Activated CD4-positive, alpha-beta memory T cell treated with anti-CD3 and anti-CD28 coated beads, Interleukin-2, amount 10 ng/mL, durations not matched to agents 7 days and 5 days (primary cell): ENCODE measurements around the gene CEP19. TPM values are rescaled to one million over a fixed set of nuclear protein-coding genes. Genes with fewer than 3 reads are reported as not detected.
A peak's percentile ranks its signal among the peaks of the same experiment; 100 is the strongest.
"Not testable (repeated sequence)": the region's sequence is repeated elsewhere in the genome, so short reads cannot be mapped to it uniquely, and the experiment has no call there.

Experiments used
- CTCF ChIA-PET: fragments of 350-600 bp; sonication (Branson Sonifier 250); formaldehyde crosslinking; loops from one replicate; lab custom pipeline; 2021; ENCODE audit warnings: antibody characterized with exemption, inconsistent platforms; lab: Charles Lee
- POLR2A ChIA-PET: fragments of 350-600 bp; sonication (Branson Sonifier 250); formaldehyde crosslinking; loops from one replicate; lab custom pipeline; 2021; ENCODE audit warnings: antibody characterized with exemption; lab: Charles Lee
- DNase-seq: peaks from one replicate; pipeline ENCODE4 v3.0.0-alpha.2; 2020
- H3K27ac Mint-ChIP-seq: one replicate; pipeline ENCODE4 v1.8.0; 2021; ENCODE audit warnings: mild to moderate bottlenecking, mixed read lengths
- H3K27me3 Mint-ChIP-seq: one replicate; pipeline ENCODE4 v1.8.0; 2021; ENCODE audit warnings: mixed read lengths
- H3K36me3 Mint-ChIP-seq: one replicate; pipeline ENCODE4 v1.8.0; 2021; ENCODE audit warnings: low read depth, mixed read lengths
- H3K4me1 Mint-ChIP-seq: one replicate; pipeline ENCODE4 v1.8.0; 2021; ENCODE audit warnings: mixed read lengths
- H3K4me3 Mint-ChIP-seq: one replicate; pipeline ENCODE4 v1.8.0; 2021; ENCODE audit warnings: mild to moderate bottlenecking, mixed read lengths
- H3K9me3 Mint-ChIP-seq: one replicate; pipeline ENCODE4 v1.8.0; 2021; ENCODE audit warnings: mixed read lengths
- total RNA-seq, 2 experiments: library from RNA; stranded (reverse); gene quantifications; one replicate each; pipeline ENCODE4 v1.2.3, GENCODE V29; 2021

Gene CEP19
- total RNA-seq, 2 experiments from 2014 or later, result 5.3 to 5.5 TPM

DNA sequence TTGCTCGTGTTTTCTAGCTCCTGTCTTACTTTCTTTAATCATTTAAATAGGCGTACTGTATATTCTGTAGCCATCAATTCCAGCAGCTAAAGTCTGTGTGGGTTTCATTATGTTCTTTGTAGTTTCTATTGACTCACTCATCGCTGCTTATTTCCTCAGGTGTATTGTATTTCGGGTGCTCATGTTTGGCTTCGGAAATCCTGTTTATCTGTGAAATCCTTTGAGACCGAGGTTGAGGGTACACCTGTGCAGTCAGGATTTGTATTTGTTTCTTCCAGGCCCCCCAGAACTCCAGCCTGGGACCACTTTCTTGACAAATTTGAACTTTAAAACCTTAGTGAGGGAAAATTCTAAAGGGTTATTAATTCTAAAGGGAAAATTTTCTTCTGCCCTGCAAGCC, 25.6 kb upstream of the CEP19 start:
- no peak for DNase-seq
- CTCF ChIA-PET, result no interaction called here
- H3K4me1 Mint-ChIP-seq, result peaks cover 20% of the 10 kb centered on the region
- H3K4me3 Mint-ChIP-seq, result no peak overlapping the region
- no peaks in the 10 kb centered on the region for H3K27me3 Mint-ChIP-seq
- H3K27ac Mint-ChIP-seq, result no peak overlapping the region
- peaks cover 55% of the 10 kb centered on the region for H3K36me3 Mint-ChIP-seq
- peaks cover 5% of the 10 kb centered on the region for H3K9me3 Mint-ChIP-seq
- POLR2A ChIA-PET, result interaction anchor here (1.2 kb wide), 1 partner anchor 26 kb away, joined by 4 read pairs; the partner anchor contains the start of genes CEP19 and PIGX

DNA sequence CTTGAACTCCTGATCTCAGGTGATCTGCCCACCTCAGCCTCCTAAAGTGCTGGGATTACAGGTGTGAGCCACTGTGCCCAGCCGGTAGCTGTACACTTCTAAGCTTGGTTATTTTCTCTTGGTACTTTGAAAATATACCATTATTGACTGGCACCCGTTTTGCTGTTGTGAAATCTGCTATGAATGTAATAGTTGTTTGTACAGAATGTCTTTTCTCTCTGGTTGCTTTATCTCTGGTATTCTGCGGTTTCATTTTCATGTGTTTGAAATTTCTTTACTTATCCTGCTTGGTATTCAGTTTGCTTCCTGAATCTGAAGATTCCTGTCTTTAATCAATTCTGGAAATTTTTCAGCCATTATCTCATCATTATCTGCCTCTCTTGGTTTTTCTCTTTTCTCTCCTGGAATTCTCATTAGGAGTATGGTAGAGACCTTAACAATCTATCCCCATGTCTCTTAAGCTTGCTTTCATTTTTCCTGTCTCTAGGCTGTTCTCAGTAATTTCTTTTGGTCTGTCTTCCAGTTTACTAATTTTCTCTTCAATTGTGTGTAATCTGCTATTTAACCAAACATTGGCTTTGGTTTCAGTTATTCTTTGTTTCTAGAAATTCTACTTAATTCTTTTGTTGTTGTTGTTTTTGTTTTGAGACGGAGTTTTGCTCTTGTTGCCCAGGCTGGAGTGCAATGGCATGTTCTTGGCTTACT, 24.8 kb upstream of the CEP19 start:
- ChIA-PET POLR2A (interaction anchor here (0.9 to 1.2 kb wide), 2 partner anchors 25 to 131 kb away, joined by 4 read pairs; partner anchors contain the start of genes CEP19, PIGX and SENP5), CTCF (no interaction called here)
- no peak for DNase-seq
- peaks cover 19% of the 10 kb centered on the region for H3K4me1 Mint-ChIP-seq
- H3K4me3 Mint-ChIP-seq, result no peak overlapping the region
- H3K27me3 Mint-ChIP-seq, result no peaks in the 10 kb centered on the region
- no peak overlapping the region for H3K27ac Mint-ChIP-seq
- H3K36me3 Mint-ChIP-seq, result peaks cover 56% of the 10 kb centered on the region
- peaks cover 5% of the 10 kb centered on the region for H3K9me3 Mint-ChIP-seq

DNA sequence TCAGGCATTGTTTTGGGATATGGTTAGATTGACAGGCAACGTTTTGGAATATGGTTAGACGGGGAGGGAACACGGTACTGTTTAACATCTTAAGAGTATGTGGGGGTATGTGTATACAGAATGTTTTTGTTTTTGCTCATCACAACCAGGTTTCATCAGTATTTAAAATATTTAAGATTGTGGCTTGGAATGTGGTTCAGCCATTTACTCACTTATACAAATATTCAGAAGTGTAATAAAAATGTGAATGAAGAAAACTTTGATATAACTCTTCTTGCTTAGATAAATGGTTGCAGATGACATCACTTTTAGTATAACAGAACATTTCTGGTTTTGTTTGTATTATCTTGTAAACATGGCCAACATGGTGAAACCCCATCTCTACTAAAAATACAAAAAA, 23.7 kb upstream of the CEP19 start:
- POLR2A ChIA-PET, result interaction anchor here (0.6 kb wide), 1 partner anchor 73 kb away, joined by 3 read pairs; no protein-coding TSS in a partner anchor
- CTCF ChIA-PET, result no interaction called here
- no peak overlapping the region for H3K27ac Mint-ChIP-seq
- peaks cover 10% of the 10 kb centered on the region for H3K4me1 Mint-ChIP-seq
- DNase-seq, result no peak
- H3K36me3 Mint-ChIP-seq, result peaks cover 52% of the 10 kb centered on the region
- H3K9me3 Mint-ChIP-seq, result peaks cover 5% of the 10 kb centered on the region
- no peak overlapping the region for H3K4me3 Mint-ChIP-seq
- no peaks in the 10 kb centered on the region for H3K27me3 Mint-ChIP-seq

DNA sequence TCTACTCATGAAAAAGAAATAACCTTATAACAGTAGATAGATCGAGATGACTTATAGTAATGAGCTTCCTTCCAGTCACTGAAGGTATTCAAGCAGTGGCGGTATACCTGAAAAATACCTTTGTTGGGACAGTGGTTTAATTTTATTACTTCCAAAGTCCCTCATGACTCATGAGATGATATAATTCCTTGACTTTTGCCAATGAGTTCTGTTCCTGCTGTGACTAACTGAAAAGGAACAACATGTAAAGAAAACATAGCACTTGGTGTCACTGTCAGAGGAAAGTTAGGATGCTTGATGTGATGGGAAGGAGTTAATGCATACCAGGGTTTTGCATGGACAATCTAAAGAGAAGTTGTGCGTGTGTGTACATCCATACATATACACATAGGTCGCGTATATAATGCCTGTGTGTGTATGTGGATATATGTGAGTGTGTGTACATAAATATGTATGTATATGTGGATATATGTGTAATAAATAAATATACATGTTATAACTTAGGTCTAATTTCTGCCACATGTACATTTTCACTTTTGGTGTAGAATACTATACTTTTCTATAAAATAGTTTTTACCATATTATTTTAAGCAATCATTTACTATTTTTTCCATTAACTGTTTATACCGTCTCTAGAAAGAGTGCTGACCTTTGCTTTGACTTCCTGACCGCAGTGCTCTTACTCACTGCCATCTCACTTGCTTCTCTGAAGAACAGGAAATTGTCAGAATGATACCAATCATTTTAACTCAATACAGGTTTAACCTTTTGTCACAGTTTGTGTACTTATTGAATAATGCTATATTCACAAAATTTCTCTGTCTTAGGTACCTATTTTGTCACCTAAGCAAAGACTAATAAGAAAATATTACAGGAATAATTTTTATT, 15.0 kb upstream of the CEP19 start:
- POLR2A ChIA-PET, result interaction anchor here (1.8 to 2.4 kb wide), 2 partner anchors 13 to 15 kb away, joined by 14 to 20 read pairs; partner anchors contain the start of genes CEP19, PAK2 and PIGX
- Mint-ChIP-seq H3K9me3 (no peaks in the 10 kb centered on the region), H3K27ac (peak overlapping the region; percentile 74), H3K4me3 (no peak overlapping the region), H3K4me1 (peaks cover 37% of the 10 kb centered on the region), H3K27me3 (no peaks in the 10 kb centered on the region), H3K36me3 (peaks cover 62% of the 10 kb centered on the region)
- CTCF ChIA-PET, result interaction anchor here (0.5 kb wide), 1 partner anchor 42 kb away, joined by 3 read pairs; no protein-coding TSS in a partner anchor
- DNase-seq, result peak; percentile 51

DNA sequence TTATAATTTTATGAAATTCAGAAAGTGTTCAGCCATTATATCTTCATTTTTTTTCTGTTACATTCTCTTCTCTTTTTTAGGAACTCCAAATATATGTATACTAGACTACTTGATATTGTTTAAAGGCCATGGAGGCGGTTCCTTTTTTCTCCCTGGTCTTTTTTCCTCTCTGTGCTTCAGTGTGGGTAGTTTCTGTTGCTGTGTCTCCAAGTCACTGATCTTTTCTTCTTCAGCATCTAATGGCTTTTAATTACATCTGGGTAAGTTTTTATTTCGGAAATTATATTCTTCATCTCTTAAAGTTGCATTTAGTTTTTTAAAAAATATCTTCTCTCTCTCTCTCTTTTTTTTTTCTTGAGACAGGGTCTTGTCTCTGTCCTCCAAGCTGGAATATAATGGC, 9.0 kb upstream of the CEP19 start:
- Mint-ChIP-seq H3K27me3 (no peaks in the 10 kb centered on the region), H3K27ac (no peak overlapping the region), H3K4me3 (no peak overlapping the region), H3K36me3 (peaks cover 65% of the 10 kb centered on the region), H3K4me1 (peaks cover 15% of the 10 kb centered on the region), H3K9me3 (peaks cover 6% of the 10 kb centered on the region)
- CTCF ChIA-PET, result no interaction called here
- no peak for DNase-seq
- POLR2A ChIA-PET, result no interaction called here

DNA sequence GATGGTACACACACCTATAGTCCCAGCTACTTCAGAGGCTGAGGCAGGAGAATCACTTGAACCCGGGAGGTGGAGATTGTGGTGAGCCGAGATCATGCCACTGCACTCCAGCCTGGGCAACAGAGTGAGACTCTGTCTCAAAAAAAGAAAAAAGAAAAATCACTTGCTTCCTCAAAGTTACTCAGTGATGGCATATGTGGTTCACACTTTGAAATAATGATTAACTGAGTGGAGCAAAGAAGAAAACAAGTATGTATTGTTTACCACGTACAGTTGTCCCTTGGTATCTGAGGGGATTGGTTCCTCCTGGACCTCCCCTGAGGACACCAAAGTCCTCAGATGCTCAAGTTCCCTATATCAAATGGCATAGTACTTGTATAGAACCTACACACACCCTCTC, 5.1 kb upstream of the CEP19 start:
- H3K4me3 Mint-ChIP-seq, DNase-seq, H3K9me3 Mint-ChIP-seq, H3K27me3 Mint-ChIP-seq, H3K27ac Mint-ChIP-seq: not testable (repeated sequence)
- peaks cover 30% of the 10 kb centered on the region for H3K4me1 Mint-ChIP-seq
- H3K36me3 Mint-ChIP-seq, result peaks cover 43% of the 10 kb centered on the region
- CTCF ChIA-PET, result interaction anchor here (0.6 kb wide), 1 partner anchor 146 kb away, joined by 3 read pairs; no protein-coding TSS in a partner anchor
- POLR2A ChIA-PET, result interaction anchor here (0.6 kb wide), 1 partner anchor 232 kb away, joined by 4 read pairs; no protein-coding TSS in a partner anchor

DNA sequence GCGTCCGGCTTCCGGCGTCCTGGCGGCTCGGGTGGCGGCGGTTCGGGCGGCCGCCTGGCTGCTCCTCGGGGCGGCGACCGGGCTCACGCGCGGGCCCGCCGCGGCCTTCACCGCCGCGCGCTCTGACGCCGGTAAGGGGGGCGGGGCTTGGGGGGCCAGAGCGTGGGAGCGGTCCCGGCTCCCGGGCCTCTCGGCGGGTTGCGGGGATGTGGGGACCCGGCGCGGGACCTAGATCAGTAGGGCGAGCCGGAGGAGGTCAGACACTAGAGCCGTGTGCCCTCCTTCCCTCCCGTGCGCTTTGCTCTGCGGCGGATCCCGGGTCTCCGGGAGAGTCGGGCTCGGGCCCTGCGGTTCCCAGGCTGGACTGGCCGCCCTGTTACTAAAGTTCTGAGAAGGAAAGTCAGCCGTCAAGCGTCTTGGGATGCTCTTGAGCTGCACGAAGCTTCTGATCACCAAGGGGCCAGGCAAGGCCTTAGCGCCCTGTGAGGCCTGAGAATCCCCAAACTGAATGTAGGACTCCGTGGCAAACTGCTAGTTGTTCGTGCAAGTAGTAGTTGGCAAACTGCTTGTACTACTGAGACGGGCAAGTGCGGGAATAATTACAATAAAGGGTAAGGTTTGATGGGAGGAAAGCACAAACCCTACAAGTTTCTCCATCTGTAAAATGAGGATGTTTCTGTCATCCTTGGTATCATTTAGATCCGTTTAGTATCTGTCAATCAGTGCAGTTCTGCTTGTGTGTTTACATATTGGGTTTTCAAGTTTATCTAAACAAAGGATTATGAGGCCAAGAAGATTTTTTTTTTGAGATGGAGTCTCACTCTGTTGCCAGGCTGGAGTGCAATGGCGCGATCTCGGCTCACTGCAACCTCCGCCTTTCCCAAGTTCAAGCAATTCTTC, 714 bp upstream of the CEP19 start:
- H3K4me3 Mint-ChIP-seq, result peak overlapping the region; percentile 82
- no peaks in the 10 kb centered on the region for H3K27me3 Mint-ChIP-seq
- H3K27ac Mint-ChIP-seq, result peak overlapping the region; percentile 86
- peaks cover 43% of the 10 kb centered on the region for H3K4me1 Mint-ChIP-seq
- DNase-seq, result no peak
- ChIA-PET CTCF (interaction anchor here (0.7 to 1.2 kb wide), 6 partner anchors 25 to 210 kb away, joined by 3 to 8 read pairs (median 4); no protein-coding TSS in a partner anchor), POLR2A (interaction anchor here (0.6 to 4.3 kb wide), 22 partner anchors 13 to 1363 kb away, joined by 3 to 48 read pairs (median 4); partner anchors contain the start of genes FBXO45, NCBP2, NRROS and PAK2)
- H3K9me3 Mint-ChIP-seq, result no peaks in the 10 kb centered on the region
- peaks cover 17% of the 10 kb centered on the region for H3K36me3 Mint-ChIP-seq

DNA sequence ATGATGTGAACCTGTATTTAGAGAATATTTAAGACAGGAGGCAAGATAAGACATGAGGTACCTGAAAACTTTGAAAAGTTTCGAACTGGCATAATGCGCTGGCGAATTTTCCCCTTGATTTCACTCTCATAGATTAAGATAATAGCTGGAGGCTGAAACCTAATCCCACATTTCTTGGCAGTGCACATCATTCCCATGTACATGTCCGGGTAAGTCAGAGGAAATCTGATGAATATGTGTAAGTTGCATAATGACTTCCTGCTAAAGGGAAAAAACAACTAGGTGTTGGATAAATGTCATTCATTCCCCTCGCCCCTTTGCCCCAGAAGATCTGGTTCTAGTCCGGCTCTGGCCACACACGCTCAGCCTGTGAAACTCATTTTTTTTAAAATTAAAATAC, 3.6 kb downstream of the CEP19 start:
- no peaks in the 10 kb centered on the region for H3K27me3 Mint-ChIP-seq
- ChIA-PET CTCF (interaction anchor here (0.6 to 2.2 kb wide), 4 partner anchors 11 to 395 kb away, joined by 3 to 11 read pairs (median 6); no protein-coding TSS in a partner anchor), POLR2A (interaction anchor here (2.5 kb wide), 1 partner anchor 13 kb away, joined by 7 read pairs; no protein-coding TSS in a partner anchor)
- H3K9me3 Mint-ChIP-seq, result no peaks in the 10 kb centered on the region
- no peak for DNase-seq
- peaks cover 21% of the 10 kb centered on the region for H3K4me1 Mint-ChIP-seq
- H3K36me3 Mint-ChIP-seq, result peaks cover 13% of the 10 kb centered on the region
- H3K4me3 Mint-ChIP-seq, result no peak overlapping the region
- no peak overlapping the region for H3K27ac Mint-ChIP-seq

DNA sequence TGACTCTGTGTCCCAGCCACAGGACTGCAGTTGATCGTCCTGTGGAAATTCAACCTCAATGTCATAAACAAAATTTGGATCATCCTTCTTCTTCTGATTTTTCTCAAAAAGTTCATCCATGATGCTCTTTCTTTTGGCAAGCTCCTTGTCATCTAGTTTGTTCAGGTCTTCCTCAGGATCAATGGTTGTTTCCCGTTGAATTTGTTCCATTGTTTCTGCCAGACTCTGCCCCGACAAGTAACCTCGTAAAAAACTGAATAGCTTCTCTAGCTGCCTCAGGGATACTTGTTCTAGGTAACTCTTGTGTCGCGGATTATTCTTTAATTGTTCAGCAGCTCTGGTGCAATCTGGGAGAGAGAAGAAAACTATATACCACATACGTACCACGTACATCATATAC, 4.5 kb downstream of the CEP19 start:
- Mint-ChIP-seq H3K4me1 (peaks cover 14% of the 10 kb centered on the region), H3K4me3 (no peak overlapping the region), H3K36me3 (peaks cover 13% of the 10 kb centered on the region), H3K9me3 (no peaks in the 10 kb centered on the region), H3K27ac (no peak overlapping the region), H3K27me3 (peaks cover 2% of the 10 kb centered on the region)
- POLR2A ChIA-PET, result interaction anchor here (0.9 to 1.3 kb wide), 2 partner anchors 13 to 139 kb away, joined by 4 read pairs; partner anchors contain the start of genes FBXO45 and WDR53
- CTCF ChIA-PET, result interaction anchor here (2.1 to 2.2 kb wide), 2 partner anchors 22 to 98 kb away, joined by 7 to 11 read pairs; no protein-coding TSS in a partner anchor
- DNase-seq, result no peak

DNA sequence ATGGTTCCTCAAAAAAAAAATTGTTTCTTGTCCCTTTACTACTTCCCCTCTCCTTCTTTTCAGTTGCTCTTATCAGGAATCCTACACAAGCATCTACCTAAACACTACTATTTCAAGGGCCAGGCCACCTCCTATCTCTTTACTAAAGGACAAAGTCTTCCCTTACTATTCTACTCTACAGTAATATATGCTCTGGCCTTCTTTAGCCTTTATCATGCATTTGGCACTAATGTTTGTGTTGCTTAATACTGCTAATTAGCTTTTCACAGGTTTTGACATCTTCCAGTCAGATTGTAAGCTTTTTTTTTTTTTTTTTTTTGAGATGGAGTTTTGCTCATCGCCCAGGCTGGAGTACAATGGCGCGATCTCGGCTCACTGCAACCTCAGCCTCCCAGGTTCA, 5.3 kb downstream of the CEP19 start:
- no peak for DNase-seq
- ChIA-PET CTCF (interaction anchor here (2.2 kb wide), 1 partner anchor 97 kb away, joined by 11 read pairs; no protein-coding TSS in a partner anchor), POLR2A (interaction anchor here (0.9 to 1.3 kb wide), 2 partner anchors 13 to 138 kb away, joined by 4 read pairs; partner anchors contain the start of genes FBXO45 and WDR53)
- peaks cover 2% of the 10 kb centered on the region for H3K27me3 Mint-ChIP-seq
- H3K27ac Mint-ChIP-seq, result no peak overlapping the region
- no peak overlapping the region for H3K4me3 Mint-ChIP-seq
- peaks cover 12% of the 10 kb centered on the region for H3K36me3 Mint-ChIP-seq
- H3K4me1 Mint-ChIP-seq, result peaks cover 13% of the 10 kb centered on the region
- no peaks in the 10 kb centered on the region for H3K9me3 Mint-ChIP-seq

DNA sequence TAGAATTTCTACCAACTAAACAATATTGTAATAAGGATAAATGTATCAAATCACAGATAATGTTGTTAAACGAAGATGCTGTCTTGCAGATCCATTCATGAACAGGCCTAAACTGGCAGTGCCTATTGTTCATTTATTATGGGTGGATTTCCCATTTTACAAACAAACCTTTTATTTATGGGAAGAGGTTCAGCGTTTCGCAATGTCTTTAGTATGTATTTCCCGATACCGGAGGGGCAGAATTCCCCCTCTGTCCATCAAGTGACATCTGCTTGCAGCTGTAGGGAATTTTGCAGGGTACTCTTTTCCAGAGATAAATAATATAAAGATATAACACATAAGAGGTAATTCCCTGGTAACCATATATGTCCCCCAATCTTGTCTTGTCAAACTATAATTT, 5.7 kb downstream of the CEP19 start:
- POLR2A ChIA-PET, result no interaction called here
- H3K4me1 Mint-ChIP-seq, result peaks cover 9% of the 10 kb centered on the region
- H3K9me3 Mint-ChIP-seq, result no peaks in the 10 kb centered on the region
- CTCF ChIA-PET, result interaction anchor here (1.0 kb wide), 1 partner anchor 178 kb away, joined by 3 read pairs; no protein-coding TSS in a partner anchor
- peaks cover 2% of the 10 kb centered on the region for H3K27me3 Mint-ChIP-seq
- no peak overlapping the region for H3K27ac Mint-ChIP-seq
- peaks cover 9% of the 10 kb centered on the region for H3K36me3 Mint-ChIP-seq
- no peak for DNase-seq
- H3K4me3 Mint-ChIP-seq, result no peak overlapping the region
